Muscle of leg (tissue), 11 donors: Measurements from ENCODE around the gene WDR19. TPM values are rescaled to one million over a fixed set of nuclear protein-coding genes. Genes with fewer than 3 reads are reported as not detected.
"Not testable (repeated sequence)": the region's sequence is repeated elsewhere in the genome, so short reads cannot be mapped to it uniquely, and the experiment has no call there.

Experiments
- DNase-seq: peaks from one replicate; pipeline ENCODE4 v3.0.0; 2013
- H3K27ac ChIP-seq: one replicate; pipeline ENCODE4 v1.5.1; 2013; ENCODE audit warnings: mild to moderate bottlenecking, low read length, control low read depth
- H3K27me3 ChIP-seq: one replicate; pipeline ENCODE4 v1.6.1; 2013; ENCODE audit warnings: low read length; ENCODE audit not compliant: control insufficient read depth, insufficient read depth
- H3K36me3 ChIP-seq: one replicate; pipeline ENCODE4 v1.6.1; 2013; ENCODE audit warnings: low read length; ENCODE audit not compliant: control insufficient read depth, insufficient read depth
- H3K4me1 ChIP-seq: one replicate; pipeline ENCODE4 v1.6.1; 2013; ENCODE audit warnings: low read length; ENCODE audit not compliant: control insufficient read depth, insufficient read depth
- H3K4me3 ChIP-seq: one replicate; pipeline ENCODE4 v1.5.1; 2013; ENCODE audit warnings: low read length, control low read depth
- H3K9me3 ChIP-seq: replicated peaks from 2 replicates; pipeline ENCODE4 v1.6.1; 2013; ENCODE audit warnings: low read depth, low read length; ENCODE audit not compliant: control insufficient read depth
- WGBS: methylation state at CpG from one replicate; pipeline ENCODE4 v1.1.5; 2013; ENCODE audit warnings: missing lambda C conversion rate; ENCODE audit not compliant: insufficient coverage; 5-methylcytosine and 5-hydroxymethylcytosine counted together
- polyA plus RNA-seq, 8 donors: library from polyadenylated mRNA; unstranded; fragments of 120-200 nt; gene quantifications; one replicate each; pipeline versions ENCODE4 v1.2.1 to v1.2.3, GENCODE V29; 2013; ENCODE audit warnings: inconsistent platforms in 1 of 8, low replicate concordance in 1 of 8; ENCODE audit not compliant: insufficient read length in 8 of 8, insufficient read depth in 1 of 8
- total RNA-seq: library from RNA; stranded (reverse); fragments of 120-200 nt; gene quantifications from one replicate; pipeline ENCODE4 v1.2.4, GENCODE V29; 2013

Gene WDR19
- total and polyA plus RNA-seq, 9 donors = 15.1 to 24.7 (median 18.0) TPM

DNA sequence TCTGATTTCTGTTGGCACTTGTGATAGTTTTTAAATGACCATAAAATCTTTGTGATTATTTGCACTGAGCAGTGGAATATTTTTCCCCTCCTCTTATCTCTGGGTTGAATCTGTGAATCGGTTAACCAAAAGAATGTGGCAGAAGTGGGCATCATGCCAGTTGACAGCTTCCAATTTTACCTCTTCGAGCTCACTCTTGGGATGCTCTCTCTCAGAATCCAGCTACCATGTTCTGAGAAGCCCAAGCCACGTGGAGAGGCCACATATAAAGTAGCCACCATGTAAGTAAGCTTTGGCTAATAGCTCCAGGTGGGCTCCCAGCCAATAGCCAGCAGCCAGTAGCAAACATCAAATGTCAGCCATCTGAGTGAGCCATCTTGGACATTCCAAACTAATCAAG, 12.9 kb upstream of the WDR19 start:
- Histone ChIP-seq H3K9me3 (no peaks in the 10 kb centered on the region), H3K4me3 (no peak overlapping the region), H3K36me3 (no peaks in the 10 kb centered on the region), H3K27ac (no peak overlapping the region), H3K27me3 (no peaks in the 10 kb centered on the region), H3K4me1 (no peaks in the 10 kb centered on the region)
- no CpG with 5 or more reads among the region's 3 CpGs for WGBS
- DNase-seq = no peak

DNA sequence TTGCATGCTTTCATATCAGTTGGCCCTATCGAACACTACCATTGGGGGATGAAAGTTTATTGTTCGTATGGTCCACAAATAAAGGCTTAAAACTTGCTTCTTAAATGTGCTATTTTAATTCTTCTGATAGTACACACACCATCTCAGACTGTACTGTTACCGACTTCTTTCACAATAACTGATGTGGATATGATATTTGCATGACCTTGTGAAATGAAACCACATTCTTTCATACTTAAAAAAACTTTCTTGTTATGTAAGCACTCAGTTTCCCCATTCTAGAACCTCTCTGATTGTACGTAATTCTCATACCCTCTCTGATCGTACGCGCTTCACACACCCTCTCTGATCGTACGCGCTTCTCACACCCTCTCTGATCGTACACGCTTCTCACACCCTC, 12.0 kb upstream of the WDR19 start:
- H3K27ac ChIP-seq = no peak overlapping the region
- H3K9me3 ChIP-seq = no peaks in the 10 kb centered on the region
- no peak overlapping the region for H3K4me3 ChIP-seq
- DNase-seq = no peak
- no peaks in the 10 kb centered on the region for H3K27me3 ChIP-seq
- H3K36me3 ChIP-seq = no peaks in the 10 kb centered on the region
- 98% methylated on average over 9 of the region's 12 CpGs for WGBS
- no peaks in the 10 kb centered on the region for H3K4me1 ChIP-seq

DNA sequence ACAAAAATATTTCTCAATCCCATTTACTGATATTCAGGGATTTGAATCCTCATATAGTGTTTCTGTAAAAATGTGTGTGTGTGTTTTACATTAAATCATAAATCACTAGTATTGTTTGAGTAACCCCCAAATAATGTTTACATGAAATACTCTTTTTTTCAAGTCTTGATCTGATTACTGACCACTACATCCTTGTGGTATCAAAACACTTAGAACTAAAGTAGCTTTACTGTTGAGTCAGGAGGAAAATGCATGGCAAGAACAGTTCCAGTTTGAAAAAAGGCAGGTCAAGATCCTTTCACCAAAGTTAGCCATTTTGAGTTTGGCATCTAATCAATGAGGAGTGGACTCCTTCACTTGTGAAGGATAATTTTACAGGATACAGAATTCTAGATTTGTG, 3.6 kb upstream of the WDR19 start:
- no peaks in the 10 kb centered on the region for H3K4me1 ChIP-seq
- no peaks in the 10 kb centered on the region for H3K9me3 ChIP-seq
- H3K4me3 ChIP-seq = no peak overlapping the region
- H3K27me3 ChIP-seq = no peaks in the 10 kb centered on the region
- no peak overlapping the region for H3K27ac ChIP-seq
- no peak for DNase-seq
- H3K36me3 ChIP-seq = no peaks in the 10 kb centered on the region

DNA sequence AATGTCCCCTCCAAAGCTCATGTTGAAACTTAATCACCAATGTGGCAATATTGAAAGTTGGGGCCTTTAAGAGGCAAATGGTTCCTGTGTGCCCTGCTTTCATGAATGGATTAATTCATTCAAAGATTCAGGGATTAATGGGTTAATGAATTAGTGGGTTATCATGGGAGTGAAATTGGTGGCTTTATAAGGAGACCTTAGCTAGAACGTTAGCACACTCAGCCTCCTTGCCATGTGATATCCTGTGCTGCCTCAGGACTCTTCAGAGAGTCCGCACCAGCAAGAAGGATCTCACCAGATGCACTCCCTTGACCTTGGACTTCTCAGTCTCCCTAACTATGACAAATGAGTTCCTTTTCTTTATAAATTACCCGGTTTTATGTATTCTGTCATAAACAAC, 2.6 kb upstream of the WDR19 start:
- Histone ChIP-seq H3K36me3 (no peaks in the 10 kb centered on the region), H3K9me3 (no peaks in the 10 kb centered on the region), H3K4me3 (no peak overlapping the region), H3K27me3 (no peaks in the 10 kb centered on the region), H3K27ac (no peak overlapping the region), H3K4me1 (no peaks in the 10 kb centered on the region)
- no peak for DNase-seq
- WGBS = no CpG with 5 or more reads among the region's 3 CpGs

DNA sequence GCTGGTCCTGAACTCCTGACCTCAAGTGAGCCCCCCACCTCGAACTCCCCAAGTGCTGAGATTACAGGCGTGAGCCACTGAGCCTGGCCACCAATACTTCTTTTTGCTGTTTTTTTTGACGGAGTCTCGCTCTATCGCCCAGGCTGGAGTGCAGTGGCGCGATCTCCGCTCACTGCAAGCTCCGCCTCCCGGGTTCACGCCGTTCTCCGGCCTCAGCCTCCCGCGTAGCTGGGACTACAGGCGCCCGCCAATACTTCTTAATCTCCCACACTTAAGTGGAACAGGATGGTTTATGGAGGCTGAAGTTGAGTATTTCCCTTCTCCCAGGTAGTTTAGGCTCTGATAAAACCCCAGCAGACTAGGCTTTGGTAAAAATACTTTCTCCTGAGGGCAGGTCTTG, 1.7 kb upstream of the WDR19 start:
- DNase-seq, H3K27me3 ChIP-seq, H3K4me1 ChIP-seq, H3K9me3 ChIP-seq, H3K27ac ChIP-seq, H3K4me3 ChIP-seq, H3K36me3 ChIP-seq: not testable (repeated sequence)
- WGBS = 91% methylated on average over 3 of the region's 17 CpGs

DNA sequence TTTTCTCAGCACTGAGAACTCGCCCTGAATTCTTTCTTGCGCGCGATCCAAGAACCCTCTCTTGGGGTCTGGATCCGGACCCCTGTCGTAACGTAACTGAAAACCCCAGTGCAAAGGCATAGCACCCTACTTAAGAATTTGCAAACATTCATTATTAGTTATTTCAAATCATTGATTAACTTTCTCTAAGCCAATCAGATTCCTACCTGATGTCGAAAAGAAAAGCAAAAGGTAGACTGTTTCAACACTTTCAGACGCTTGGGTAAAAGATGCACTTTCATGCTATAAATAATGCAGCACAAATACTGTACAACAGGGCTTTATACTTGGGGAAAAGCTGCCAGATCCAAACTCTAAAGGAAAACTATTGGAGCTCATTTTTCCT, 817 bp upstream of the WDR19 start:
- H3K9me3 ChIP-seq = no peaks in the 10 kb centered on the region
- H3K27ac ChIP-seq = peak overlapping the region; percentile 72
- no peak for DNase-seq
- no peaks in the 10 kb centered on the region for H3K4me1 ChIP-seq
- H3K36me3 ChIP-seq = no peaks in the 10 kb centered on the region
- H3K27me3 ChIP-seq = no peaks in the 10 kb centered on the region
- 77% methylated on average over 5 of the region's 9 CpGs for WGBS
- peak overlapping the region; percentile 42 for H3K4me3 ChIP-seq

DNA sequence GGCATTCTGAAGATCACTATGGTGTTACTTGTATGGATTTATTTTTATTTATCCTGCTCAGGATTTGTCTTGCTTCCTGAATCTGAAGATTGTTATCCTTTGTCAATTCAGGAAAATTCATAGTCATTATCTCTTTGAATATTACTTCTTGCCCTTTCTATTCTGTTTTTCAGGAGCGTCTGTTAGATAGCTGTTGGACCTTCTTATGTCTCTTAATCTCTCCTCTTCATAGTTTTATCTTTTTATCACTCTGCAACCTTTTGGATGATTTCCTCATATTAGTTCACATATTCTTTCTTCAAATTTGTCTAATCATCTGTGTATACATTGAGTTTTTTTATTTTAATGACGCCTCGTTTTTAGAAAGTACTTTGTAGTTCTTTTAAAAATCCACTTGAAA, 19.6 kb downstream of the WDR19 start:
- Histone ChIP-seq H3K27ac (no peak overlapping the region), H3K4me1 (no peaks in the 10 kb centered on the region), H3K9me3 (no peaks in the 10 kb centered on the region), H3K27me3 (no peaks in the 10 kb centered on the region), H3K4me3 (no peak overlapping the region), H3K36me3 (peaks cover 9% of the 10 kb centered on the region)
- WGBS = no CpG with 5 or more reads among the region's 3 CpGs
- DNase-seq = no peak

DNA sequence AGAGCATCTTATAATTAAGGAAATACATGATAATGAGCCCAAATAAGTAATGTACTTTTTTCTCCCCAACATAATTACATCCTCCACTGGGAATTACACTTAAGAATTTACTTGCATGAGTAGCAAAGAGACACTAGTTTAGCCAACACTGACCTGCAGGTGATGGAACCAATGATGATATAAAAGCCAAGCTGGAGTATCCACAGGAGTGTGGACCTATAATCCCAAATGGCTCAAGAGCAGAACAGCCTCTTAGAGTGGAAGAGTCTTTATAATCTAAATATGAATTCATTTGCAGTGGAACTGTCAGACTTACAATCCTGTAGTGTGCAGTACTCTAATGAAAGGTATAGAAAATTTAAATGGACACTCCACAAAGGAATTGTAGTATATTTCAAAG, 22.2 kb downstream of the WDR19 start:
- H3K4me1 ChIP-seq = no peaks in the 10 kb centered on the region

DNA sequence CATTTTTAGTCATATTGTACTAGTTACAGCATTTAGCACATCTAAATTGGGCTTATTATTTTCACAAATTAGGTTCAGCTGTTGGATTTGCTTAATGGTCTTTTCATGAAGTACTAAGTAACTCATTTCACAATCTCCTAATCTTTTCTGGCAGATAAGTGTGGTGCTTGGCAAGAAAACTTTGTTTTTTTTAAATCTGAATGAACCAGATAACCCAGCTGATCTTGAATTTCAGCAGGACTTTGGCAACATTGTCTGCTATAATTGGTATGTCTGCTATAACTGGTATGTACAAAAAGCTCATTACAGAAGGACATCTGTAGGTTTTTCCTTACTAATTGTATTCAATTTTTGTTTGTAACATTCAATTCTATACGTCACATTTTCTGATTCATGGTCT, 22.7 kb downstream of the WDR19 start:
- Histone ChIP-seq H3K9me3 (no peaks in the 10 kb centered on the region), H3K36me3 (peaks cover 12% of the 10 kb centered on the region)

More for the DNA sequence above, 22.2 kb downstream of the WDR19 start:
- no peaks in the 10 kb centered on the region for H3K9me3 ChIP-seq
- no peaks in the 10 kb centered on the region for H3K27me3 ChIP-seq
- peaks cover 12% of the 10 kb centered on the region for H3K36me3 ChIP-seq
- DNase-seq = no peak
- H3K4me3 ChIP-seq = no peak overlapping the region
- no peak overlapping the region for H3K27ac ChIP-seq

DNA sequence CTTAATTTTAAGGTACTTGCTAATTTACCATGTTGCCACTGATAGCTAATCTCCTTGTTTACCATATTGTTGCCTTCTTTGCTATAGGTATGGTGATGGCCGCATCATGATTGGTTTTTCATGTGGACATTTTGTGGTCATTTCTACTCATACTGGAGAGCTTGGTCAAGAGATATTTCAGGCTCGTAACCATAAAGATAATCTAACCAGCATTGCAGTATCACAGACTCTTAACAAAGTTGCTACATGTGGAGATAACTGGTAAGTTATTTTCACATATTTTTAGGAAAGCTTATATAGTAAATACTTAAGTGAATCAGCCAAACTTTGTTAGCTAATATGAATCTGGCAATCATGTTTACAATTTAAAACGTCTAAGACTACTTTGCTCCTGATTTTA, 23.1 kb downstream of the WDR19 start:
- no peaks in the 10 kb centered on the region for H3K27me3 ChIP-seq
- H3K27ac ChIP-seq = no peak overlapping the region
- H3K4me3 ChIP-seq = no peak overlapping the region
- no peak for DNase-seq
- H3K4me1 ChIP-seq = no peaks in the 10 kb centered on the region
- WGBS = no CpG with 5 or more reads among the region's 3 CpGs
- no peaks in the 10 kb centered on the region for H3K9me3 ChIP-seq
- H3K36me3 ChIP-seq = peaks cover 12% of the 10 kb centered on the region

More for the DNA sequence above, 22.7 kb downstream of the WDR19 start:
- no CpG with 5 or more reads among the region's 1 CpG for WGBS
- Histone ChIP-seq H3K4me1 (no peaks in the 10 kb centered on the region), H3K27ac (no peak overlapping the region), H3K27me3 (no peaks in the 10 kb centered on the region), H3K4me3 (no peak overlapping the region)
- DNase-seq = peak; percentile 9

DNA sequence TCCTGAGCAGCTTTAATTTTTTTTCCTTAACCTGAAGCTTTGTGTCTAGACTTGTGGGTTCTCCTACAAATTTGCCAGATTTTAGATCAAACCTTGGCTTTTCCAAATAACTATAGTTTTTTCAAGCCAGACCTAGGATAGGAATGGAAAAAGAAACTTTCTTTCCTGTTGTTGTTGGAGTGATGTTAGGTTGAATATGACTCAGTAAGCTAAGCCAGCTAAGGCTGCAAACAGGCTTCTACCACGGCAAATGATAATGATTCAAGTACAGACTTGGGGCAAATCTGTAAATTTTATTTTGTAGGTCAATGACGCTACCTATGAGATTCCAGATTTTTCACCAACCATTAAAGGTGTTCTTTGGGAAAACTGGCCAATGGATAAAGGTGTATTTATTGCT, 45.6 kb downstream of the WDR19 start:
- H3K27me3 ChIP-seq = no peaks in the 10 kb centered on the region
- no peak overlapping the region for H3K4me3 ChIP-seq
- DNase-seq = peak; percentile 1
- H3K27ac ChIP-seq = no peak overlapping the region
- H3K36me3 ChIP-seq = peaks cover 6% of the 10 kb centered on the region
- H3K9me3 ChIP-seq = no peaks in the 10 kb centered on the region
- no CpG with 5 or more reads among the region's 2 CpGs for WGBS
- H3K4me1 ChIP-seq = no peaks in the 10 kb centered on the region
